GM19023 (cell line): ENCODE results near the gene RPUSD3.

Source experiments
- ATAC-seq: cut with Tn5 transposase; IDR thresholded peaks from one replicate; pipeline ENCODE4 v1.9.1; 2021; ENCODE audit warnings: mild to moderate bottlenecking, moderate library complexity; ENCODE audit not compliant: unreplicated experiment

RPUSD3 gene

GRCh38 chr3:9806688-9807589 lies 36.9 kb downstream of the RPUSD3 start:
- ATAC-seq = no peak

- ATAC-seq = no peak
Measured at GRCh38 chr3:9806137-9806536, 37.7 kb downstream of the RPUSD3 start.

GRCh38 chr3:9804996-9805395 lies 38.8 kb downstream of the RPUSD3 start:
- ATAC-seq = no peak

GRCh38 chr3:9803494-9803893 lies 40.3 kb downstream of the RPUSD3 start:
- no peak for ATAC-seq

GRCh38 chr3:9800529-9800928 lies 43.3 kb downstream of the RPUSD3 start:
- no peak for ATAC-seq

- ATAC-seq = no peak
Measured at GRCh38 chr3:9797196-9797945, 46.4 kb downstream of the RPUSD3 start.

- no peak for ATAC-seq
Measured at GRCh38 chr3:9795207-9795606, 48.6 kb downstream of the RPUSD3 start.

GRCh38 chr3:9794400-9794799 lies 49.4 kb downstream of the RPUSD3 start:
- no peak for ATAC-seq

GRCh38 chr3:9793161-9793781 lies 50.5 kb downstream of the RPUSD3 start:
- ATAC-seq = no peak

- peak; percentile 82 for ATAC-seq
Measured at GRCh38 chr3:9792405-9793160, 51.2 kb downstream of the RPUSD3 start, which contains the start of the genes ARPC4 and TADA3. Gene ARPC4, plus strand, starts transcription at chr3:9793082. Its CDS starts 40 bp downstream, at chr3:9793122. Gene TADA3, minus strand, starts transcription at chr3:9792473. Its CDS starts 1,007 bp downstream, at chr3:9791466.

GRCh38 chr3:9791790-9792404 lies 51.9 kb downstream of the RPUSD3 start:
- ATAC-seq = no peak

- no peak for ATAC-seq
Measured at GRCh38 chr3:9791127-9791526, 52.7 kb downstream of the RPUSD3 start.
